ENCODE results near the gene PTPRF. TPM values are rescaled to one million over a fixed set of nuclear protein-coding genes. Genes with fewer than 3 reads are reported as not detected.
A peak's percentile ranks its signal among the peaks of the same experiment; 100 is the strongest.

PTPRF gene
- total RNA-seq, 1 experiment from 2014 or later, result 21.4 TPM

DNA sequence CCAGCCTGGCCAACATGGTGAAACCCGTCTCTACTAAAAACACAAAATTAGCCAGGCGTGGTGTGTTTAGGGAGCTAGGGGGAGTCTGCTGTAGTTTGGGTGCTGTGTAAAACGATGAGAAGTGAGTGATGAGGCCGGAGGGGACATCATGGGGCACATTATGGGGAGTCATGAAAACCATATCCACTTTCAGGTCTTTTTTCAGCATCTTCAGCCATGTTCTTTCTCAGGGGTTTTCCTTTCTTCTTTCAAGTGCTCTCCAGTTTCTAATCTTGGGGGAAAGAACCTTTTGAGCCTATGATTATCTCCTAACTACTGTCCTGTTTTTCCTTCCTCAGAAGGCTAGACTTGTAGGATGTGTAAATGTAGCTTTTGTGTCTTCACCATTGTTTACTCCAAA lies 133.7 kb downstream of the PTPRF start:
- no peak for DNase-seq (ENCODE audit: low read depth)

DNA sequence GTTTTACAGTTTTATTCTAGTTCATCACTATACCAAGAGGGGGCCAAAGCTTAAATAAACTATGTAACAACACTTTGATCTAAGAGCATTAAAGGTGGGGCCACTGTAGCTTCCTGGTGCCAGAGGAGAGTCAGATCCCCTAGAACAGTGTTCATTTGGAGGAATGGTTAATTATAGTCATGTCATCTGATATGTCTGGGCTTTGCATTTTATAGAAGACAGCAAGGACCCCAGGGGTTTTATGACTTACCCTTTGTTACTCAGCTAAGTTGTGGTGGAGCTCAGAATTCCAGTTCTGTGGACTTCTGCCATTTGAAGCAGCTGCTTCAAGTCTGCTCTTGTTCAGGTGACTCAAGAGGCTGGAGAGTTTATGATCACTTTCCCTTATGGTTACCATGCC lies 135.9 kb downstream of the PTPRF start:
- no peak for DNase-seq (ENCODE audit: low read depth)

DNA sequence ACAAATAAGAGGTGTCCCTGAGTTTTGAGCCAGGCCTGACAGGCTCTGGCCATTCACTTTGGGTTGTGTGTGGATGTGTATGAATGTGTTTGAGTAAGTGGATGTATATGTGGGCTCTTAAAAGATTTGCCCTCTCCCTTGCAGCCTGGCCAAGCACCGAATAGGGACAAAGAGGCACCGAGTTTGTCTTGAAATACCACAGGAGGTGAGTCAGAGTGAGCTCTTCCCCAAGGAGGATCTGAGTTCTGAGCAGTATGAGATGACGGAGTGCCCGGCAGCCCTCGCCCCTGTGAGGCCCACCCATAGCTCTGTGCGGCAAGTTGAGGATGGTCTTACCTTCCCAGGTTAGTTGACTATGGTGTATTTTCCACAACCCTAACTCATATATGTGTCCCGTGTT lies 138.3 kb downstream of the PTPRF start:
- peak; percentile 7 for DNase-seq (ENCODE audit: low read depth)

DNA sequence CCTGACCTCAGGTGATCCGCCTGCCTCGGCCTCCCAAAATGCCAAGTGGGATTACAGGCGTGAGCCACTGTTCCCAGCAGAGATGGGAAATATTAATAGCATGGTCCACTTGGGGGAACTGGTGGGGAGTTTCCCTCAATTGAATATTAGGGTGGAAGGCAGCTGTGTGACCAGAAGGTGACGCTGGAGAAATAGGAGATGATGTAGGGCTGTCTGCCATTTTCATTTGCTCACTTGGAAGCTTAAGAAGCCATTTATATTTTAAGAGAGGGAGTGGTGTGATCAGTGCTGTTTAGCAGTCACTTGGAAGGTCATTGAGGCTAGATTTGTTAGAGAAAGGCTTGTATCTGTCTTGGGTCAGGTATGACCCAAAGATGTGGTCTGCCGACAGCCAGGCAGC lies 139.2 kb downstream of the PTPRF start:
- DNase-seq (ENCODE audit: low read depth), result no peak

DNA sequence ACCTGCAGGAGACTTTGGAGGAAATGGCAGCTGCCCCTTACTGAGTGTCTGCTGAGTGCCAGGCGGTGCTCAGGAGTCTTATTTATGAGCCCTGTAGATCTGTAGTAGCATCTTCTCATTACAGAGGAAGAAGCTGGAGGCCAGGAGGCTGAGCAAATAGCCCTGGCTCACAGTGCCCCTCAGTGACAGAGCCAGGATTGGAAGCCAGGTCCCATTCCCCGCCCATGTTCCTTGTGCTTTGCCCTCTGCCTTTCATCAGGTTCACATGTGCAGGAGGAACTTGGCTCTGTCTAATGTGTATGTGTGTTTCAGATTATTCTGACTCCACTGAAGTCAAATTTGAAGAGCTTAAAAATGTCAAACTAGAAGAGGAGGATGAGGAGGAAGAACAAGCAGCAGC lies 140.5 kb downstream of the PTPRF start:
- no peak for DNase-seq (ENCODE audit: low read depth)

DNA sequence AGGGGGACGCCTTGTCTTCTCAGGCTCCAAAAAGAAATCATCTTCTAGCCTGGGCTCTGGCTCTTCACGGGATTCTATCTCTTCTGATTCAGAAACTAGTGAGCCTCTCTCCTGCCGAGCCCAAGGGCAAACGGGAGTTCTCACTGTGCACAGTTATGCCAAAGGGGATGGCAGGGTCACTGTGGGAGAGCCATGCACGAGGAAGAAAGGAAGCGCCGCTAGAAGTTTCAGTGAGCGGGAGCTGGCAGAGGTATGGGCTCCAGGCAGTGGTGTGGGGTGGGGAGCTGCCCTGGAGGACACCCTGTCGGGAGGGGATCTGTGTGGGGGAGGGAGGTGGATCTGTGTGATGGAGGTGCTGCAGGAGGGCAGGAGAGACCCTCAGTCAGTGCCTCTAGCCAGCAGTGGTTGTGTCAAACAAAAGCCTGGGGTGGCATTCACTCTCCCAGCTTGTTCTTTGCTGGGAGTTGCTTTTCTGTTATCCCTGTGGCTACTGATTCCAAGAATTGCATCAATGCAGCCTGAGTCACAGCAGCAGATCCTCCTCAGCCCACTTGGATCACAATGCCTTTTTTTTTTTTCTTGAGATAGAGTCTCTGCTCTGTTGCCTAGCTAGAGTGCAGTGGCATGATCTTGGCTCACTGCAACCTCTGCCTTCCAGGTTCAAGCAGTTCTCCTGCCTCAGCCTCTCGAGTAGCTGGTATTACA lies 141.1 kb downstream of the PTPRF start:
- DNase-seq (ENCODE audit: low read depth), result no peak

DNA sequence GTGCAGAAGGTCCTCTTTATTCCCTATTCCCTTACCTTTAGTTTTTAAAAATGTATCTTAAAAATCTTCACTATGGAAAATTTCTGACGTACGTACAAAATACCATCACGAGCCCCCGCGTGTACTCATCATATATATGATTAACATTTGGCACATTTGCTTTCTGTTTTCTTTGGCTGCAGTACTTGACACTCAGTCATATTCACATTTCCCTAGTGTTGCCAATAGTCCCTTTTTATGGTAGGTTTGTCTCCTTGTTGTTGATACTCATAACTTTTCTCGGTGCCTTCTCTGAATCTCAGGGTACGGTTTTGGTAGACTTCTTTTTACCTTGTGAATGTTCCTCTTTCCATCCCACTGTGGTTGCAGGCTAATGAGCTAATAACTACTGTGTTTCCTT lies 142.6 kb downstream of the PTPRF start:
- no peak for DNase-seq (ENCODE audit: low read depth)

Other genes with a start within 250 kb of the PTPRF start
- not detected in 2 replicates for gene C1orf210, start 245.3 kb upstream of the PTPRF start, total RNA-seq (2014; rRNA removed; shearing (Covaris generic))
- gene TIE1, start 229.9 kb upstream of the PTPRF start, total RNA-seq (2014; rRNA removed; shearing (Covaris generic)), result 37.1 and 50.3 TPM in 2 replicates
- 0.06 and 0.11 TPM in 2 replicates for gene MPL, start 193.1 kb upstream of the PTPRF start, total RNA-seq (2014; rRNA removed; shearing (Covaris generic))
- gene CDC20, start 171.9 kb upstream of the PTPRF start, total RNA-seq (2014; rRNA removed; shearing (Covaris generic)), result 331 and 356 TPM in 2 replicates
- gene ELOVL1, start 162.9 kb upstream of the PTPRF start, total RNA-seq (2014; rRNA removed; shearing (Covaris generic)), result 42.6 and 59.0 TPM in 2 replicates
- gene MED8, start 141.1 kb upstream of the PTPRF start, total RNA-seq (2014; rRNA removed; shearing (Covaris generic)), result 95.8 and 101 TPM in 2 replicates
- gene SZT2, start 141.0 kb upstream of the PTPRF start, total RNA-seq (2014; rRNA removed; shearing (Covaris generic)), result 10.6 and 16.7 TPM in 2 replicates
- 30.3 and 38.7 TPM in 2 replicates for gene HYI, start 77.0 kb upstream of the PTPRF start, total RNA-seq (2014; rRNA removed; shearing (Covaris generic))
- gene KDM4A, start 119.3 kb downstream of the PTPRF start, total RNA-seq (2014; rRNA removed; shearing (Covaris generic)), result 17.6 and 20.3 TPM in 2 replicates
- 13.0 and 15.8 TPM in 2 replicates for gene ST3GAL3, start 176.7 kb downstream of the PTPRF start, total RNA-seq (2014; rRNA removed; shearing (Covaris generic))